HL-60 (cell line): ENCODE results near the gene APOD.
"Not testable (repeated sequence)": the region's sequence is repeated elsewhere in the genome, so short reads cannot be mapped to it uniquely, and the experiment has no call there.

Experiments used
- GABPA ChIP-seq: IDR thresholded peaks from 2 replicates; pipeline ENCODE4 v1.6.1; 2012; ENCODE audit warnings: low read depth
- POLR2AphosphoS5 ChIP-seq: IDR thresholded peaks from 2 replicates; pipeline ENCODE4 v1.6.1; 2012; ENCODE audit warnings: low read depth
- TF ChIP-seq, protein P1 (sequence below): IDR thresholded peaks from one replicate; pipeline ENCODE4 v1.5.1; 2011; ENCODE audit warnings: low read length, control low read depth, inconsistent platforms; ENCODE audit not compliant: insufficient read depth
- TF ChIP-seq, protein P2 (sequence below): IDR thresholded peaks from 2 replicates; pipeline ENCODE4 v1.6.1; 2012; ENCODE audit warnings: low read depth; ENCODE audit not compliant: insufficient replicate concordance

DNA sequence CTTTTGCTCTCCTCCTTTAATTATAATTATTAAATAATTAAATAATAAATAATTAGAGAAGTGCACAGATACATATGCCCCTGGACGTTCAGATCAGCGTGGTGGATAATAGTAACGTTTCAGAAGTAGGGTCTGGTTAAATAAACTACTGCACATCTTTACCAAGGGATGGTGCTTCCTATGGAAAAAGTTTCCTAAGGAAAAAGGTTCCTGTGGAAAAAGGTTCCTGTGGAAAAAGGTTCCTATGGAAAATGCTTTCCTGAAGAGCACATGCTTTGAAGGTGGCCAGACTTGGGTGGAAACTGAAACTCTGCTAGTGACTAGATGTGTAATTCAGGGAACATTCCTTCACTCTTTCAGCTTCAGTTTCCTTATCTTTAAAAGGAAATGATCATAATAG is 37.4 kb upstream of the APOD start:
- TF ChIP-seq, protein P1, sequence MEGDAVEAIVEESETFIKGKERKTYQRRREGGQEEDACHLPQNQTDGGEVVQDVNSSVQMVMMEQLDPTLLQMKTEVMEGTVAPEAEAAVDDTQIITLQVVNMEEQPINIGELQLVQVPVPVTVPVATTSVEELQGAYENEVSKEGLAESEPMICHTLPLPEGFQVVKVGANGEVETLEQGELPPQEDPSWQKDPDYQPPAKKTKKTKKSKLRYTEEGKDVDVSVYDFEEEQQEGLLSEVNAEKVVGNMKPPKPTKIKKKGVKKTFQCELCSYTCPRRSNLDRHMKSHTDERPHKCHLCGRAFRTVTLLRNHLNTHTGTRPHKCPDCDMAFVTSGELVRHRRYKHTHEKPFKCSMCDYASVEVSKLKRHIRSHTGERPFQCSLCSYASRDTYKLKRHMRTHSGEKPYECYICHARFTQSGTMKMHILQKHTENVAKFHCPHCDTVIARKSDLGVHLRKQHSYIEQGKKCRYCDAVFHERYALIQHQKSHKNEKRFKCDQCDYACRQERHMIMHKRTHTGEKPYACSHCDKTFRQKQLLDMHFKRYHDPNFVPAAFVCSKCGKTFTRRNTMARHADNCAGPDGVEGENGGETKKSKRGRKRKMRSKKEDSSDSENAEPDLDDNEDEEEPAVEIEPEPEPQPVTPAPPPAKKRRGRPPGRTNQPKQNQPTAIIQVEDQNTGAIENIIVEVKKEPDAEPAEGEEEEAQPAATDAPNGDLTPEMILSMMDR: not testable (repeated sequence)
- TF ChIP-seq POLR2AphosphoS5, GABPA: not testable (repeated sequence)
- TF ChIP-seq, protein P2, sequence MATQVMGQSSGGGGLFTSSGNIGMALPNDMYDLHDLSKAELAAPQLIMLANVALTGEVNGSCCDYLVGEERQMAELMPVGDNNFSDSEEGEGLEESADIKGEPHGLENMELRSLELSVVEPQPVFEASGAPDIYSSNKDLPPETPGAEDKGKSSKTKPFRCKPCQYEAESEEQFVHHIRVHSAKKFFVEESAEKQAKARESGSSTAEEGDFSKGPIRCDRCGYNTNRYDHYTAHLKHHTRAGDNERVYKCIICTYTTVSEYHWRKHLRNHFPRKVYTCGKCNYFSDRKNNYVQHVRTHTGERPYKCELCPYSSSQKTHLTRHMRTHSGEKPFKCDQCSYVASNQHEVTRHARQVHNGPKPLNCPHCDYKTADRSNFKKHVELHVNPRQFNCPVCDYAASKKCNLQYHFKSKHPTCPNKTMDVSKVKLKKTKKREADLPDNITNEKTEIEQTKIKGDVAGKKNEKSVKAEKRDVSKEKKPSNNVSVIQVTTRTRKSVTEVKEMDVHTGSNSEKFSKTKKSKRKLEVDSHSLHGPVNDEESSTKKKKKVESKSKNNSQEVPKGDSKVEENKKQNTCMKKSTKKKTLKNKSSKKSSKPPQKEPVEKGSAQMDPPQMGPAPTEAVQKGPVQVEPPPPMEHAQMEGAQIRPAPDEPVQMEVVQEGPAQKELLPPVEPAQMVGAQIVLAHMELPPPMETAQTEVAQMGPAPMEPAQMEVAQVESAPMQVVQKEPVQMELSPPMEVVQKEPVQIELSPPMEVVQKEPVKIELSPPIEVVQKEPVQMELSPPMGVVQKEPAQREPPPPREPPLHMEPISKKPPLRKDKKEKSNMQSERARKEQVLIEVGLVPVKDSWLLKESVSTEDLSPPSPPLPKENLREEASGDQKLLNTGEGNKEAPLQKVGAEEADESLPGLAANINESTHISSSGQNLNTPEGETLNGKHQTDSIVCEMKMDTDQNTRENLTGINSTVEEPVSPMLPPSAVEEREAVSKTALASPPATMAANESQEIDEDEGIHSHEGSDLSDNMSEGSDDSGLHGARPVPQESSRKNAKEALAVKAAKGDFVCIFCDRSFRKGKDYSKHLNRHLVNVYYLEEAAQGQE: not testable (repeated sequence)
